Prostate gland (tissue), 2 donors: ENCODE results near the gene EHMT1. TPM values are rescaled to one million over a fixed set of nuclear protein-coding genes. Genes with fewer than 3 reads are reported as not detected.

ENCODE experiments used
- DNase-seq: peaks from one replicate; pipeline ENCODE4 v3.0.0-alpha.2; 2019; ENCODE audit warnings: low spot score
- H3K27ac ChIP-seq, 2 donors: fragments of 200-600 bp; sonication (generic); 2 replicates each; pipeline ENCODE4 v1.5.1; 2017 to 2019
- H3K27me3 ChIP-seq: fragments of 200-600 bp; sonication (generic); replicated peaks from 2 replicates; pipeline ENCODE4 v1.5.1; 2019; ENCODE audit not compliant: insufficient read depth
- H3K36me3 ChIP-seq, 2 donors: fragments of 200-600 bp; sonication (generic); 1 replicate in 1 of 2; 2 replicates in 1 of 2; pipeline versions ENCODE4 v1.5.1 to v1.8.1; 2017 to 2019
- H3K4me1 ChIP-seq: fragments of 200-600 bp; sonication (generic); replicated peaks from 2 replicates; pipeline ENCODE4 v1.5.1; 2019
- H3K4me3 ChIP-seq, 2 donors: fragments of 200-600 bp; sonication (generic); 2 replicates each; pipeline ENCODE4 v1.5.1; 2017 to 2019
- H3K9me3 ChIP-seq: fragments of 200-600 bp; sonication (generic); 2 replicates; pipeline ENCODE4 v1.5.1; 2017
- POLR2A ChIP-seq: fragments of 450-650 bp; IDR thresholded peaks from one replicate; pipeline ENCODE4 v1.6.1; 2016; ENCODE audit warnings: antibody characterized with exemption, mild to moderate bottlenecking
- POLR2AphosphoS5 ChIP-seq: sonication (generic); formaldehyde crosslinking; IDR thresholded peaks from one replicate; pipeline ENCODE4 v1.6.1; 2017; ENCODE audit warnings: antibody characterized with exemption
- WGBS: methylation state at CpG from one replicate; pipeline ENCODE4 v1.1.5; 2018; 5-methylcytosine and 5-hydroxymethylcytosine counted together
- intact Hi-C: fragments of 100-400 bp; cut with DNase I; formaldehyde crosslinking; loops from one replicate; pipeline ENCODE4 v1.14.2; 2022
- total RNA-seq, 2 donors: library from RNA; depleted of rRNA; stranded (reverse); fragments of >200 nt; gene quantifications; one replicate each; pipeline ENCODE4 v1.1.0, GENCODE V29; 2016
- TF ChIP-seq, protein P1 (sequence below), 4 experiments: fragments of 200-600 bp in 2 of 4; fragments of 450-650 bp in 2 of 4; sonication (generic) in 2 of 4; IDR thresholded peaks; 1 replicate in 3 of 4; 2 replicates in 1 of 4; pipeline ENCODE4 v1.5.1; 2016 to 2019; ENCODE audit warnings: antibody characterized with exemption in 4 of 4, mild to moderate bottlenecking in 2 of 4, moderate library complexity in 2 of 4

Gene EHMT1
- total RNA-seq, 2 donors from 2014 or later = 81.3 to 149 TPM

GRCh38 chr9:137818286-137818685 lies 199.5 kb downstream of the EHMT1 start:
- Histone ChIP-seq H3K27me3 (no peaks in the 10 kb centered on the region), H3K4me1 (no peaks in the 10 kb centered on the region), H3K9me3 (no peaks in the 10 kb centered on the region), H3K36me3 (peaks cover 10 to 27% of the 10 kb centered on the region in 2 donors), H3K4me3 (no peak overlapping the region), H3K27ac (no peak overlapping the region)
- DNase-seq = no peak
- intact Hi-C loops = no loop called here
- TF ChIP-seq, protein P1, sequence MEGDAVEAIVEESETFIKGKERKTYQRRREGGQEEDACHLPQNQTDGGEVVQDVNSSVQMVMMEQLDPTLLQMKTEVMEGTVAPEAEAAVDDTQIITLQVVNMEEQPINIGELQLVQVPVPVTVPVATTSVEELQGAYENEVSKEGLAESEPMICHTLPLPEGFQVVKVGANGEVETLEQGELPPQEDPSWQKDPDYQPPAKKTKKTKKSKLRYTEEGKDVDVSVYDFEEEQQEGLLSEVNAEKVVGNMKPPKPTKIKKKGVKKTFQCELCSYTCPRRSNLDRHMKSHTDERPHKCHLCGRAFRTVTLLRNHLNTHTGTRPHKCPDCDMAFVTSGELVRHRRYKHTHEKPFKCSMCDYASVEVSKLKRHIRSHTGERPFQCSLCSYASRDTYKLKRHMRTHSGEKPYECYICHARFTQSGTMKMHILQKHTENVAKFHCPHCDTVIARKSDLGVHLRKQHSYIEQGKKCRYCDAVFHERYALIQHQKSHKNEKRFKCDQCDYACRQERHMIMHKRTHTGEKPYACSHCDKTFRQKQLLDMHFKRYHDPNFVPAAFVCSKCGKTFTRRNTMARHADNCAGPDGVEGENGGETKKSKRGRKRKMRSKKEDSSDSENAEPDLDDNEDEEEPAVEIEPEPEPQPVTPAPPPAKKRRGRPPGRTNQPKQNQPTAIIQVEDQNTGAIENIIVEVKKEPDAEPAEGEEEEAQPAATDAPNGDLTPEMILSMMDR (IDR thresholded peaks at IDR 0.05) = no peak
- TF ChIP-seq POLR2A = no peak
- no peak for TF ChIP-seq POLR2AphosphoS5
- 97% methylated on average over 7 of the region's 23 CpGs for WGBS

DNA sequence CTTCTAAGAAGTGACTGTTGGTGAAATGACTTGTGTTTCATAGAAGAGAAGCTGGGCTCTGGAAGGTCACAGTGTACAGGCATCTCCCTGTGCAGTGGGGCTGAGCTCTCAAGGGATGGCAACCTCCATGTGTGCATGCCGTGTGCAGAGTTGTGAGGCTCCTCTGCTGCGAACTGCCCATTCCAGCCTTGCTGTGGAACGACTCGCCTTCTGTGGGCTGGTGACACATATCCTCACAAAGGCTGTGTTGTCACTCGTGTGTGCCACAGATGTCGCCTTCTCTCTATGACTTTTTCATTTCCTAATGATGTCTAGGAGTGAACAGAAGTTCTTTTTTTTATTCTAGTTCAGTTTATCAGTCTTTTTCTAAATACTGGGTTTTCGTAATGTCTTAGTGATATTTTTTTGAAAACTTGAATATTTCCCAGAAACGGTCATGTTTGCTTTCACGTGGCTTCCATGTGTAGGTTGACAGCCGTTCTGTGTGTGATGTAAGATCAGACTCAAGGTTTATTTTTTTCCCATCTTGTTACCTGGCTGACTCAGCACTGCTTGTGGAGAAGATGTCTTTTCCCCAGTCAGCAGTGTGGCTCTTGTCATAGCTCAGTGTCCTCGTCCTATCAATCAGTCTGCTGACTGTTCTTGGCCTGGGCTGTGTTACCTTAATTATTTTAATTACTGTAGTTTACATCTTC lies 201.5 kb downstream of the EHMT1 start:
- Histone ChIP-seq H3K9me3 (no peaks in the 10 kb centered on the region), H3K4me3 (no peak overlapping the region), H3K27me3 (no peaks in the 10 kb centered on the region), H3K4me1 (no peaks in the 10 kb centered on the region), H3K27ac (no peak overlapping the region), H3K36me3 (peaks cover 8 to 23% of the 10 kb centered on the region in 2 donors)
- 95% methylated on average over 11 of the region's 11 CpGs for WGBS
- no peak for DNase-seq
- no peak for TF ChIP-seq POLR2A
- TF ChIP-seq POLR2AphosphoS5 = no peak
- TF ChIP-seq, protein P1 (IDR thresholded peaks at IDR 0.05) = no peak
- intact Hi-C loops = no loop called here

DNA sequence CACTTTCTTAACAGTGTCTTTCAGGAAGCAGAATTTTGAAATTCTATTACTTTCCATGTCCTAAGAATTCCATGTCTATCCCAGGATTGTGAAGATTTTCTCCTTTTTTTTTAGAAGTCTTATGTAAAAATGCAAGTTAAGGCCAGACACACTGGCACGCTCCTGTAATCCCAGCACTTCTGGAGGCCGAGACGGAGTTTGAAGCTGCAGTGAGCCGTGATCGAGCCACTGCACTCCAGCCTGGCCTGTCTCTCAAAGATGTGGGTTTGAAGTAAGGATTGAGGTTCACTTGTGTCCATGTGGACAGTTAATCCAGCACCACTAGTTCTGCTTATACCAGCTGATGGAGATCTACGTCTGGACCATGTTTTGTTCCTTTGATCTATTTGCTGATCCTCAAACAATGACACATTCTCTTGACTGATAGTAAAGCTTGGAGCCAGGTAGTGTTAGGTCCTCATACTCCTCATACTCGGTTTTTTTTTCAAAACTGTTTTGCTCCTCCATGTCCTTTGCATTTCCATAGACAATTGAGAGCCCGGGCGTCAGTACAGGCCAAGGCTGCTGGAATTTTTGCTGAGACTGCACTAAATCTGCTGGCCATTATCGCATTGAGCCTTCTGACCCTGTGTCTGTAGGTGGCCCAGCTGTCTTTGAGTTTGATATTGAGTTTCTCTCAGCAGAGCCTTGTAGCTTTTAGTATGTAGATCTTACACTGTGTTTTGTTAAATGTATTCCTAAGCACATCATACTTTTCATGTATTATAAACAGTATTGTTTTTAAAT lies 205.4 kb downstream of the EHMT1 start:
- Histone ChIP-seq H3K4me3 (no peak overlapping the region), H3K36me3 (peaks cover 0 to 5% of the 10 kb centered on the region in 2 donors), H3K4me1 (no peaks in the 10 kb centered on the region), H3K27ac (no peak overlapping the region), H3K9me3 (no peaks in the 10 kb centered on the region), H3K27me3 (no peaks in the 10 kb centered on the region)
- WGBS = 95% methylated on average over 10 of the region's 10 CpGs
- DNase-seq = no peak
- no peak for TF ChIP-seq POLR2A
- TF ChIP-seq, protein P1 (IDR thresholded peaks at IDR 0.05) = no peak
- no peak for TF ChIP-seq POLR2AphosphoS5
- intact Hi-C loops = no loop called here

- Histone ChIP-seq H3K36me3 (peaks cover 0 to 5% of the 10 kb centered on the region in 2 donors), H3K4me3 (no peak overlapping the region), H3K4me1 (no peaks in the 10 kb centered on the region), H3K9me3 (no peaks in the 10 kb centered on the region), H3K27ac (no peak overlapping the region), H3K27me3 (no peaks in the 10 kb centered on the region)
- no peak for TF ChIP-seq POLR2AphosphoS5
- no peak for TF ChIP-seq POLR2A
- TF ChIP-seq, protein P1 (IDR thresholded peaks at IDR 0.05) = no peak
- no peak for DNase-seq
- intact Hi-C loops = no loop called here
- 95% methylated on average over 13 of the region's 13 CpGs for WGBS
These were observed 206.7 kb downstream of the EHMT1 start for GRCh38 chr9:137825324-137825989.
